ENCODE measurements around the gene GRHL3. TPM values are rescaled to one million over a fixed set of nuclear protein-coding genes. Genes with fewer than 3 reads are reported as not detected.

GRHL3 gene
- total RNA-seq, 4 donors from 2014 or later, result 0.11 to 0.27 TPM; not detected in 2

GRCh38 chr1:24362396-24362795, 43.2 kb downstream of the GRHL3 start:
- TF ChIP-seq POLR2A (IDR thresholded peaks at IDR 0.05) (no peak), CTCF (IDR thresholded peaks at IDR 0.05) (no peak)
- H3K4me1 ChIP-seq, result peaks cover 0 to 6% of the 10 kb centered on the region in 2 donors
- WGBS, 2 donors, result 95 to 100% methylated on average over 2 of the region's 2 CpGs
- no peak overlapping the region for H3K4me3 ChIP-seq (replicated peaks in 1 of 3)
- H3K27ac ChIP-seq, result no peak overlapping the region
- no peaks in the 10 kb centered on the region for H3K27me3 ChIP-seq
- no peaks in the 10 kb centered on the region for H3K9me3 ChIP-seq
- no peaks in the 10 kb centered on the region for H3K36me3 ChIP-seq
- intact Hi-C loops (cut with DNase I), result no loop called here
- DNase-seq, result no peak

- intact Hi-C loops (cut with DNase I), result no loop called here
- H3K4me1 ChIP-seq, result peaks cover 0 to 6% of the 10 kb centered on the region in 2 donors
- WGBS, 2 donors, result 80 to 90% methylated on average over 3 to 4 of the region's 4 CpGs
- peak; percentile 50 to 54 for DNase-seq
- H3K9me3 ChIP-seq, result no peaks in the 10 kb centered on the region
- H3K4me3 ChIP-seq (replicated peaks in 1 of 3), result no peak overlapping the region
- H3K27me3 ChIP-seq, result no peaks in the 10 kb centered on the region
- no peak overlapping the region for H3K27ac ChIP-seq
- TF ChIP-seq CTCF (IDR thresholded peaks at IDR 0.05), result no peak
- TF ChIP-seq POLR2A (IDR thresholded peaks at IDR 0.05), result no peak
- H3K36me3 ChIP-seq, result no peaks in the 10 kb centered on the region
These were observed 43.9 kb downstream of the GRHL3 start for GRCh38 chr1:24362982-24363614.

GRCh38 chr1:24363994-24364393, 44.8 kb downstream of the GRHL3 start:
- TF ChIP-seq POLR2A (IDR thresholded peaks at IDR 0.05) (no peak), CTCF (IDR thresholded peaks at IDR 0.05) (no peak)
- Histone ChIP-seq H3K9me3 (no peaks in the 10 kb centered on the region), H3K27ac (no peak overlapping the region), H3K4me3 (replicated peaks in 1 of 3) (no peak overlapping the region), H3K4me1 (peaks cover 0 to 6% of the 10 kb centered on the region in 2 donors), H3K27me3 (no peaks in the 10 kb centered on the region), H3K36me3 (no peaks in the 10 kb centered on the region)
- no peak for DNase-seq
- intact Hi-C loops (cut with DNase I), result no loop called here
- 95 to 97% methylated on average over 7 of the region's 7 CpGs for WGBS, 2 donors

- WGBS, 2 donors, result 63 to 100% methylated on average over 2 of the region's 2 CpGs
These were observed 45.4 kb downstream of the GRHL3 start for GRCh38 chr1:24364605-24364974.

More at GRCh38 chr1:24364605-24364974, 45.4 kb downstream of the GRHL3 start:
- H3K9me3 ChIP-seq, result no peaks in the 10 kb centered on the region
- no peaks in the 10 kb centered on the region for H3K36me3 ChIP-seq
- DNase-seq, result no peak
- no peak overlapping the region for H3K27ac ChIP-seq
- H3K27me3 ChIP-seq, result no peaks in the 10 kb centered on the region
- intact Hi-C loops (cut with DNase I), result no loop called here
- H3K4me1 ChIP-seq, result peaks cover 0 to 6% of the 10 kb centered on the region in 2 donors
- no peak for TF ChIP-seq POLR2A (IDR thresholded peaks at IDR 0.05)
- TF ChIP-seq CTCF (IDR thresholded peaks at IDR 0.05), result no peak
- no peak overlapping the region for H3K4me3 ChIP-seq (replicated peaks in 1 of 3)

All from thyroid gland (tissue), 4 donors.